Measurements from ENCODE around the gene SCMH1. TPM values are rescaled to one million over a fixed set of nuclear protein-coding genes. Genes with fewer than 3 reads are reported as not detected.
"Not testable (repeated sequence)": the region's sequence is repeated elsewhere in the genome, so short reads cannot be mapped to it uniquely, and the experiment has no call there.

The SCMH1 gene
- total and polyA plus RNA-seq, 2 experiments from 2014 or later = 15.0 to 19.4 TPM

DNA sequence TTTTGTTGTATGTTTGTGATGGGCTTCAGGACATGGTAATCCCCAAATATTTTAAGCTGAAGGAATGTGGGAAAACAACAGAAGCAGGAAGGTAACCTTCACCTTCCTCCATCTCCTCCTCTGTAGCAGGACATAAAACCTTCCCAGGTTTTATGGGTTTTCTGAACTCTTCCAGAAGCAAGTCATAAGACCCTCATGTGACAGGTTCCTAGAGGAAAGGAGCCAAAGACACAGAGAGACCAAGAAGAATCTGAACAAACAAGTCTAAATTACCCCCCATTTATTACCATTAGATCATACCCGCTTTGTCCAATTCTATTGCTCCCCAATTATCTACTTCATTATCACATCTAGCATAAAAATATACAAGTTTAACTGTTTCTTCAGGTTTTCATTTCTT is 28.8 kb downstream of the SCMH1 start:
- Mint-ChIP-seq H3K4me3 (no peak overlapping the region), H3K27me3 (ENCODE audit: insufficient read depth, low read depth, poor library complexity) (peaks cover 3% of the 10 kb centered on the region), H3K4me1 (no peaks in the 10 kb centered on the region), H3K36me3 (ENCODE audit: low read depth) (peaks cover 20% of the 10 kb centered on the region), H3K9me3 (peaks cover 18% of the 10 kb centered on the region; the same call in 2 of the 3 replicates), H3K27ac (no peak overlapping the region)
- Histone ChIP-seq H3K4me2 (no peak overlapping the region), H3K27ac (ENCODE audit: low read depth) (no peak overlapping the region), H3K4me3 (no peak overlapping the region), H3K27me3 (ENCODE audit: insufficient read depth) (no peaks in the 10 kb centered on the region), H2AFZ (no peak overlapping the region), H3F3A (replicated peaks; ENCODE audit: low read depth) (no peaks in the 10 kb centered on the region), H3K4me1 (ENCODE audit: insufficient read depth) (no peaks in the 10 kb centered on the region), H3K36me3 (ENCODE audit: insufficient read depth) (no peaks in the 10 kb centered on the region), H3K9me2 (ENCODE audit: insufficient read depth) (no peaks in the 10 kb centered on the region), H3K79me2 (replicated peaks; ENCODE audit: insufficient read depth) (peaks cover 14% of the 10 kb centered on the region), H4K20me1 (replicated peaks; ENCODE audit: insufficient read depth) (no peaks in the 10 kb centered on the region; the same call in 1 of the 2 replicates)
- TF ChIP-seq EZH2 (IDR thresholded peaks at IDR 0.05; ENCODE audit: low read depth, unreplicated experiment) = no peak
- TF ChIP-seq, protein P1, sequence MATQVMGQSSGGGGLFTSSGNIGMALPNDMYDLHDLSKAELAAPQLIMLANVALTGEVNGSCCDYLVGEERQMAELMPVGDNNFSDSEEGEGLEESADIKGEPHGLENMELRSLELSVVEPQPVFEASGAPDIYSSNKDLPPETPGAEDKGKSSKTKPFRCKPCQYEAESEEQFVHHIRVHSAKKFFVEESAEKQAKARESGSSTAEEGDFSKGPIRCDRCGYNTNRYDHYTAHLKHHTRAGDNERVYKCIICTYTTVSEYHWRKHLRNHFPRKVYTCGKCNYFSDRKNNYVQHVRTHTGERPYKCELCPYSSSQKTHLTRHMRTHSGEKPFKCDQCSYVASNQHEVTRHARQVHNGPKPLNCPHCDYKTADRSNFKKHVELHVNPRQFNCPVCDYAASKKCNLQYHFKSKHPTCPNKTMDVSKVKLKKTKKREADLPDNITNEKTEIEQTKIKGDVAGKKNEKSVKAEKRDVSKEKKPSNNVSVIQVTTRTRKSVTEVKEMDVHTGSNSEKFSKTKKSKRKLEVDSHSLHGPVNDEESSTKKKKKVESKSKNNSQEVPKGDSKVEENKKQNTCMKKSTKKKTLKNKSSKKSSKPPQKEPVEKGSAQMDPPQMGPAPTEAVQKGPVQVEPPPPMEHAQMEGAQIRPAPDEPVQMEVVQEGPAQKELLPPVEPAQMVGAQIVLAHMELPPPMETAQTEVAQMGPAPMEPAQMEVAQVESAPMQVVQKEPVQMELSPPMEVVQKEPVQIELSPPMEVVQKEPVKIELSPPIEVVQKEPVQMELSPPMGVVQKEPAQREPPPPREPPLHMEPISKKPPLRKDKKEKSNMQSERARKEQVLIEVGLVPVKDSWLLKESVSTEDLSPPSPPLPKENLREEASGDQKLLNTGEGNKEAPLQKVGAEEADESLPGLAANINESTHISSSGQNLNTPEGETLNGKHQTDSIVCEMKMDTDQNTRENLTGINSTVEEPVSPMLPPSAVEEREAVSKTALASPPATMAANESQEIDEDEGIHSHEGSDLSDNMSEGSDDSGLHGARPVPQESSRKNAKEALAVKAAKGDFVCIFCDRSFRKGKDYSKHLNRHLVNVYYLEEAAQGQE (IDR thresholded peaks at IDR 0.05; ENCODE audit: unreplicated experiment) = no peak
- TF ChIP-seq ZNF331 (CRISPR knock-in tag; IDR thresholded peaks at IDR 0.05; ENCODE audit: low read depth) = no peak
- TF ChIP-seq JUNB (IDR thresholded peaks at IDR 0.05; ENCODE audit: unreplicated experiment) = no peak
- no peak for TF ChIP-seq STAT1 (IDR thresholded peaks at IDR 0.05; ENCODE audit: unreplicated experiment)
- TF ChIP-seq CTCF (conservative IDR thresholded peaks at IDR 0.05; ENCODE audit: low read depth in 2 of 2) = no peak
- TF ChIP-seq, protein P2, sequence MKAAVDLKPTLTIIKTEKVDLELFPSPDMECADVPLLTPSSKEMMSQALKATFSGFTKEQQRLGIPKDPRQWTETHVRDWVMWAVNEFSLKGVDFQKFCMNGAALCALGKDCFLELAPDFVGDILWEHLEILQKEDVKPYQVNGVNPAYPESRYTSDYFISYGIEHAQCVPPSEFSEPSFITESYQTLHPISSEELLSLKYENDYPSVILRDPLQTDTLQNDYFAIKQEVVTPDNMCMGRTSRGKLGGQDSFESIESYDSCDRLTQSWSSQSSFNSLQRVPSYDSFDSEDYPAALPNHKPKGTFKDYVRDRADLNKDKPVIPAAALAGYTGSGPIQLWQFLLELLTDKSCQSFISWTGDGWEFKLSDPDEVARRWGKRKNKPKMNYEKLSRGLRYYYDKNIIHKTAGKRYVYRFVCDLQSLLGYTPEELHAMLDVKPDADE (IDR thresholded peaks at IDR 0.05) = no peak
- DNase-seq (ENCODE audit: low spot score) (no peak), ATAC-seq (no peak)

- H3K79me2 ChIP-seq (replicated peaks; ENCODE audit: insufficient read depth) = peaks cover 23% of the 10 kb centered on the region
- H3K9me2 ChIP-seq (ENCODE audit: insufficient read depth); H2AFZ ChIP-seq; H3K4me1 ChIP-seq (ENCODE audit: insufficient read depth); ATAC-seq; H3K27me3 ChIP-seq (ENCODE audit: insufficient read depth); H3K4me2 ChIP-seq; H3K36me3 ChIP-seq (ENCODE audit: insufficient read depth); H4K20me1 ChIP-seq (replicated peaks; ENCODE audit: insufficient read depth); H3K4me3 Mint-ChIP-seq; DNase-seq (ENCODE audit: low spot score); H3K27ac ChIP-seq (ENCODE audit: low read depth); H3F3A ChIP-seq (replicated peaks; ENCODE audit: low read depth); H3K4me3 ChIP-seq; H3K4me1 Mint-ChIP-seq; H3K27me3 Mint-ChIP-seq (ENCODE audit: insufficient read depth, low read depth, poor library complexity); H3K27ac Mint-ChIP-seq: not testable (repeated sequence)
- Mint-ChIP-seq H3K9me3 (peaks cover 17% of the 10 kb centered on the region; the same call in 2 of the 3 replicates), H3K36me3 (ENCODE audit: low read depth) (peaks cover 12% of the 10 kb centered on the region; the same call in 2 of the 3 replicates)
Observed at GRCh38 chr1:41211608-41212007, 30.5 kb downstream of the SCMH1 start.

DNA sequence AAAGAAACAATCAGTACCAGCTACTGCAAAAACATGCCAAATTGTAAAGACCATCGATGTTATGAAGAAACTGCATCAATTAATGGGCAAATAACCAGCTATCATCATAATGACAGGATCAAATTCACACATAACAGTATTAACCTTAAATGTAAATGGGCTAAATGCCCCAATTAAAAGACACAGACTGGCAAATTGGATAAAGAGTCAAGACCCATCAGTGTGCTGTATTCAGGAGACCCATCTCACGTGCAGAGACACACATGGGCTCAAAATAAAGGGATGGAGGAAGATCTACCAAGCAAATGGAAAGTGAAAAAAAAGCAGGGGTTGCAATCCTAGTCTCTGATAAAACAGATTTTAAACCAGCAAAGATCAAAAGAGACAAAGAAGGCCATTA is 35.1 kb downstream of the SCMH1 start:
- Mint-ChIP-seq H3K9me3 (peaks cover 52% of the 10 kb centered on the region), H3K36me3 (ENCODE audit: low read depth) (peaks cover 44% of the 10 kb centered on the region)
- not testable (repeated sequence) for H3K4me3 Mint-ChIP-seq; H3K27ac Mint-ChIP-seq; H3K4me3 ChIP-seq; DNase-seq (ENCODE audit: low spot score); ATAC-seq; H2AFZ ChIP-seq; H4K20me1 ChIP-seq (replicated peaks; ENCODE audit: insufficient read depth); H3K27me3 ChIP-seq (ENCODE audit: insufficient read depth); H3K4me1 Mint-ChIP-seq; H3K4me1 ChIP-seq (ENCODE audit: insufficient read depth); H3K27me3 Mint-ChIP-seq (ENCODE audit: insufficient read depth, low read depth, poor library complexity); H3K4me2 ChIP-seq; H3F3A ChIP-seq (replicated peaks; ENCODE audit: low read depth); H3K9me2 ChIP-seq (ENCODE audit: insufficient read depth); H3K27ac ChIP-seq (ENCODE audit: low read depth)
- H3K79me2 ChIP-seq (replicated peaks; ENCODE audit: insufficient read depth) = peaks cover 30% of the 10 kb centered on the region
- peaks cover 14% of the 10 kb centered on the region for H3K36me3 ChIP-seq (ENCODE audit: insufficient read depth)
